Measurements from ENCODE around the gene RPA1. TPM values are rescaled to one million over a fixed set of nuclear protein-coding genes. Genes with fewer than 3 reads are reported as not detected.

The RPA1 gene
- total RNA-seq, 2 experiments from 2014 or later = 314 to 325 TPM

DNA sequence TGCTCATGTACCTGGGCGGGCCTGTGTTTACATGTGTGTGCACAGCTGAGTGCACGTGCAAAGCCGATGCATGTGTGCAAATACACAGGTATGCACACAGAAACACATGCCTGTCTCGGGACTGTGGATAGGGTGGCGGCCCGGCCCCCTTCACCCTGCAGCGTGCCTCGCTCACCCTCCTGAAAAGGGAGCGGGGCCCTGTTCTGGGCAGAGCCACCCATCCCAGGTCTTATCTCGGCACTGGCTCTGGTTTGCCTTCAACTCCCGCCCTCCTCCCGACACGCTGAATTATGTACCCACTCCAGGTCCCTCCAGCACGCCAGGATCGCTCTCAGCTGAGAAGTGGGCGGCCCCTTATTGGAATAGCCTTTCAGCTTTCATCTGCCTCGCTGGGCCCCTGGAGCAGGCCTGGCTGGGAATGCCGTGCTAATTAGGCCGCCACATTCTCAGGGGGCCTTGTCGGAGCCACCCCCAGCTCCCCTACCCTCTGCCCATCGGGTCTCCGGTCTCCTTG lies 117.5 kb downstream of the RPA1 start:
- no peaks in the 10 kb centered on the region for H3K9me3 Mint-ChIP-seq (ENCODE audit: insufficient read depth)
- no peak overlapping the region for H3K4me3 Mint-ChIP-seq
- no peaks in the 10 kb centered on the region for H3K36me3 Mint-ChIP-seq (ENCODE audit: low read depth)
- CTCF ChIA-PET = no interaction called here
- ATAC-seq (no peak), DNase-seq (no peak)
- no peak overlapping the region for H3K27ac Mint-ChIP-seq
- H3K27me3 Mint-ChIP-seq (ENCODE audit: low read depth) = no peaks in the 10 kb centered on the region
- H3K4me1 Mint-ChIP-seq (ENCODE audit: low read depth) = no peaks in the 10 kb centered on the region
- POLR2A ChIA-PET = no interaction called here

DNA sequence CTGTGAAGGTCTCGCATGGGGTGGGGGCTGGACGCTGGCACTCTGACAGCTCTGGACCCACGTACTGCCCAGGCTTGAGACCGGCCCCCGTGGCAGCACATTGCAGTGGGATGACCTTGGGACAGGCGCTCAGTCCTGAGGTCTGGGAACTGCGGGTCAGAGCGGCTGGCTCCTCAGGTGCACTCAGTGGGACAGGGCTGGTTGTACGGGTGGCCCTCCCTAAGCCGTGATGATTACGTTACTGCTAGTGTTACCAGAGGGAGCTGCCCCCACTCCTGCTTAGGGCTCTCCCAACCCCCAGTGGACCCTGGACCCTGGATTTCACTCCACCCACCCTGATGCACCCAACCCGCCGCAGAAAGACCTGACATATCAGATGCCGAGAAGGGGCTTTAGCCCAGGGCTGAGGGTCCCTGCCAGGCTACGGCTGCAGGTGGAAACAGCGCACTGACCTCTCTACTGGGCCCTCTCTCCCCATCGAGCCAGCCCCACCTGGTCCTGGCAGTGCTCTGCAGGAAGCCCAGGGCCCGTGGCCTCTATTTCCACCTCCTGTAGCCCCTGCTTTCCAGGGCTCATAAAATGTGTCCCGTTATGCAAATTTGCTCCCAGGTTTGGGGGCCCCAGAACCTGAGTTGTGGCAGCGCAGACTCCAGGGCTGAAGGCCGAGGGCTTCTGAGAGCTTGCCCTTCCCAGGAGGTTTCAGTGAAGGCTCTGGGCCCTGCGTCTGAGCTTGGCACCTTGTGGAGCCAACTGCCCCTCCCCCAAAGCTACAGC lies 118.1 kb downstream of the RPA1 start:
- CTCF ChIA-PET = no interaction called here
- Mint-ChIP-seq H3K27ac (no peak overlapping the region), H3K4me3 (no peak overlapping the region), H3K36me3 (ENCODE audit: low read depth) (no peaks in the 10 kb centered on the region), H3K4me1 (ENCODE audit: low read depth) (no peaks in the 10 kb centered on the region), H3K27me3 (ENCODE audit: low read depth) (no peaks in the 10 kb centered on the region), H3K9me3 (ENCODE audit: insufficient read depth) (no peaks in the 10 kb centered on the region)
- POLR2A ChIA-PET = no interaction called here
- ATAC-seq (no peak), DNase-seq (no peak)

DNA sequence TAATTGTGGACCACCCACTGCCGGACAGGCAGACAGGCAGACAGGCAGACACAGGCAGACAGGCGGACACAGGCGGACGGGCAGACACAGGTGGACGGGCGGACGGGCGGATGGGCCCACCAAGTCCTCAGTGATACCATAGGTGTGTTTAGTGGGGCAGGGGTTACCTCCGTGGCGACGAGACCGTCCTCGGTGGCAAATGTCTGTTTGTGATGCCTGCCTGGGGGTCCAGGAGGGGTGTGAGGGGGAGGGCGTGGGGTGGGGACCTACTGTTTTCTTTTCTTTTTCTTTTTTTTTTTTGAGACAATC lies 118.7 kb downstream of the RPA1 start:
- Mint-ChIP-seq H3K4me1 (ENCODE audit: low read depth) (no peaks in the 10 kb centered on the region), H3K27me3 (ENCODE audit: low read depth) (no peaks in the 10 kb centered on the region), H3K9me3 (ENCODE audit: insufficient read depth) (no peaks in the 10 kb centered on the region), H3K36me3 (ENCODE audit: low read depth) (no peaks in the 10 kb centered on the region), H3K4me3 (no peak overlapping the region), H3K27ac (no peak overlapping the region)
- ChIA-PET CTCF (no interaction called here), POLR2A (no interaction called here)
- DNase-seq = no peak
- ATAC-seq = no peak

Other genes starting within 250 kb of the RPA1 start
- gene SLC43A2, start 201.2 kb upstream of the RPA1 start, total RNA-seq = under 1 TPM; 0.55 to 0.68 TPM
- 1 to 10 TPM; 4.5 to 5.3 TPM for gene SCARF1, start 184.3 kb upstream of the RPA1 start, total RNA-seq
- 1 to 10 TPM; 6.2 to 6.5 TPM for gene RILP, start 180.1 kb upstream of the RPA1 start, total RNA-seq
- gene PRPF8, start 145.1 kb upstream of the RPA1 start, total RNA-seq = 100 to 1,000 TPM; 309 to 321 TPM
- gene TLCD2, start 119.6 kb upstream of the RPA1 start, total RNA-seq = under 1 TPM in 1 of 2 experiments, not detected in 1; 0.13 TPM
- 10 to 100 TPM; 29.4 to 30.8 TPM for gene WDR81, start 105.3 kb upstream of the RPA1 start, total RNA-seq
- under 1 TPM; 0.16 to 0.31 TPM for gene SERPINF2, start 87.1 kb upstream of the RPA1 start, total RNA-seq
- 1 to 10 TPM; 3.9 to 6.0 TPM for gene SERPINF1, start 67.9 kb upstream of the RPA1 start, total RNA-seq
- gene SMYD4, start 103 bp upstream of the RPA1 start, total RNA-seq = 10 to 100 TPM; 40.3 to 41.7 TPM
- gene RTN4RL1, start 195.3 kb downstream of the RPA1 start, total RNA-seq = under 1 TPM; 0.10 to 0.18 TPM
- 10 to 100 TPM; 24.6 to 24.7 TPM for gene DPH1, start 200.1 kb downstream of the RPA1 start, total RNA-seq
- gene OVCA2, start 212.0 kb downstream of the RPA1 start, total RNA-seq = 10 to 100 TPM; 34.9 to 40.1 TPM
- gene HIC1, start 225.1 kb downstream of the RPA1 start, total RNA-seq = 10 to 100 TPM; 66.8 to 70.8 TPM

Data from activated CD8-positive, alpha-beta T cell treated with anti-CD3 and anti-CD28 coated beads, Interleukin-2, amount 10 ng/mL, durations not matched to agents 7 days and 5 days (primary cell).